H1 (cell line): ENCODE measurements around the gene CDIPT.

ENCODE experiments used
- ATF3 ChIP-seq: IDR thresholded peaks from 2 replicates; pipeline ENCODE4 v1.6.1; 2011; ENCODE audit warnings: low read depth, mild to moderate bottlenecking, low read length; ENCODE audit not compliant: insufficient read depth
- E2F6 ChIP-seq: IDR thresholded peaks from 2 replicates; pipeline ENCODE4 v1.6.1; 2012; ENCODE audit warnings: inconsistent platforms
- JUND ChIP-seq: IDR thresholded peaks from 2 replicates; pipeline ENCODE4 v1.6.1; 2011; ENCODE audit warnings: mild to moderate bottlenecking, improper control_type of control experiment, low read length
- NRF1 ChIP-seq: IDR thresholded peaks from 2 replicates; pipeline ENCODE4 v1.6.1; 2011; ENCODE audit warnings: mild to moderate bottlenecking, low read depth, low read length, improper control_type of control experiment
- SP1 ChIP-seq: IDR thresholded peaks from 2 replicates; pipeline ENCODE4 v1.6.1; 2011; ENCODE audit warnings: low read depth, low read length
- YY1 ChIP-seq: IDR thresholded peaks from 2 replicates; pipeline ENCODE4 v1.6.1; 2011; ENCODE audit warnings: low read depth, mild to moderate bottlenecking, low read length
- TF ChIP-seq, protein P1 (sequence below): IDR thresholded peaks from 2 replicates; pipeline ENCODE4 v1.6.1; 2012; ENCODE audit warnings: low read length, inconsistent platforms
- TF ChIP-seq, protein P2 (sequence below), 3 experiments: IDR thresholded peaks; 1 replicate in 2 of 3; 2 replicates in 1 of 3; pipeline versions ENCODE4 v1.5.1 to v1.6.1; 2011; ENCODE audit warnings: low read length in 3 of 3, mild to moderate bottlenecking in 3 of 3, inconsistent platforms in 2 of 3, low read depth in 1 of 3, moderate library complexity in 1 of 3; ENCODE audit not compliant: insufficient read depth in 1 of 3; ENCODE audit errors: control extremely low read depth in 1 of 3
- TF ChIP-seq, protein P3 (sequence below): IDR thresholded peaks from 2 replicates; pipeline ENCODE4 v1.6.1; 2011; ENCODE audit warnings: low read length, improper control_type of control experiment

DNA sequence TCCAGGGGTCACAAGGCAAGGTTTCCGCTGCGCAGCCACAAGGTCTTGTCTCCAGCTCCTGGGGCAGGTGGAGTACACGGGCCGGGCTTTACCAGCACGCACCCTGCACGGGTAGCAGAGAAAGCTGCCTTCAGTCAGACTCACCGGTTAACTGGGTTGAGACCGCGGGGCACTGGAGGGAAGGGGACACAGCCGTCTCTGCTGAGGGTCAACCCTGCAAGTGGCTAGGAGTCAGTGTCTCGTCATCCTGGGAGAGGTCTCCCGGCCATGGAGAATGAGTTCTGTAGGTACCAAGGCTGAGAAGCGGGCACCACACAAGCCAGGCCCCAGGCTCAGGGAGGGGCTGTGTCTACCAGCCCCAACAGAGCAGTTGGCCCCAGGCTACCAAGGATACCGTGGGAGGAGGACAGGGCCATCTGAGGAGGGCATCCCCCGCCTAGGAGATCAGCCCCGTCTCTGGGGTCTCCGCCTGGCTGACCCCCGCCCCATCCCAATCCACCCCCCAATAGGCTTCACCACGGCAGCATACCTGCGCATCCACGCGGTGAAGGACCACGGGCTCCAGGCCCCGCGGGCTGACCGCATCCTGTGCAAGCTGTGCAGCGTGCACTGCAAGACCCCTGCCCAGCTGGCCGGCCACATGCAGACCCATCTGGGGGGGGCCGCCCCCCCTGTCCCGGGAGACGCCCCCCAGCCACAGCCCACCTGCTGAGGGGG, 53.8 kb downstream of the CDIPT start:
- TF ChIP-seq E2F6 (no peak), SP1 (no peak), ATF3 (no peak), YY1 (no peak), NRF1 (no peak), JUND (no peak)
- TF ChIP-seq, protein P1, sequence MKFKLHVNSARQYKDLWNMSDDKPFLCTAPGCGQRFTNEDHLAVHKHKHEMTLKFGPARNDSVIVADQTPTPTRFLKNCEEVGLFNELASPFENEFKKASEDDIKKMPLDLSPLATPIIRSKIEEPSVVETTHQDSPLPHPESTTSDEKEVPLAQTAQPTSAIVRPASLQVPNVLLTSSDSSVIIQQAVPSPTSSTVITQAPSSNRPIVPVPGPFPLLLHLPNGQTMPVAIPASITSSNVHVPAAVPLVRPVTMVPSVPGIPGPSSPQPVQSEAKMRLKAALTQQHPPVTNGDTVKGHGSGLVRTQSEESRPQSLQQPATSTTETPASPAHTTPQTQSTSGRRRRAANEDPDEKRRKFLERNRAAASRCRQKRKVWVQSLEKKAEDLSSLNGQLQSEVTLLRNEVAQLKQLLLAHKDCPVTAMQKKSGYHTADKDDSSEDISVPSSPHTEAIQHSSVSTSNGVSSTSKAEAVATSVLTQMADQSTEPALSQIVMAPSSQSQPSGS = no peak
- TF ChIP-seq, protein P2, sequence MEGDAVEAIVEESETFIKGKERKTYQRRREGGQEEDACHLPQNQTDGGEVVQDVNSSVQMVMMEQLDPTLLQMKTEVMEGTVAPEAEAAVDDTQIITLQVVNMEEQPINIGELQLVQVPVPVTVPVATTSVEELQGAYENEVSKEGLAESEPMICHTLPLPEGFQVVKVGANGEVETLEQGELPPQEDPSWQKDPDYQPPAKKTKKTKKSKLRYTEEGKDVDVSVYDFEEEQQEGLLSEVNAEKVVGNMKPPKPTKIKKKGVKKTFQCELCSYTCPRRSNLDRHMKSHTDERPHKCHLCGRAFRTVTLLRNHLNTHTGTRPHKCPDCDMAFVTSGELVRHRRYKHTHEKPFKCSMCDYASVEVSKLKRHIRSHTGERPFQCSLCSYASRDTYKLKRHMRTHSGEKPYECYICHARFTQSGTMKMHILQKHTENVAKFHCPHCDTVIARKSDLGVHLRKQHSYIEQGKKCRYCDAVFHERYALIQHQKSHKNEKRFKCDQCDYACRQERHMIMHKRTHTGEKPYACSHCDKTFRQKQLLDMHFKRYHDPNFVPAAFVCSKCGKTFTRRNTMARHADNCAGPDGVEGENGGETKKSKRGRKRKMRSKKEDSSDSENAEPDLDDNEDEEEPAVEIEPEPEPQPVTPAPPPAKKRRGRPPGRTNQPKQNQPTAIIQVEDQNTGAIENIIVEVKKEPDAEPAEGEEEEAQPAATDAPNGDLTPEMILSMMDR (IDR thresholded peaks at IDR 0.05; ENCODE audit: control extremely low read depth in 1 of 3, insufficient read depth in 1 of 3, low read depth in 1 of 3, low read length in 3 of 3) = no peak
- TF ChIP-seq, protein P3, sequence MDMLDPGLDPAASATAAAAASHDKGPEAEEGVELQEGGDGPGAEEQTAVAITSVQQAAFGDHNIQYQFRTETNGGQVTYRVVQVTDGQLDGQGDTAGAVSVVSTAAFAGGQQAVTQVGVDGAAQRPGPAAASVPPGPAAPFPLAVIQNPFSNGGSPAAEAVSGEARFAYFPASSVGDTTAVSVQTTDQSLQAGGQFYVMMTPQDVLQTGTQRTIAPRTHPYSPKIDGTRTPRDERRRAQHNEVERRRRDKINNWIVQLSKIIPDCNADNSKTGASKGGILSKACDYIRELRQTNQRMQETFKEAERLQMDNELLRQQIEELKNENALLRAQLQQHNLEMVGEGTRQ = no peak
